B cell (primary cell): Measurements from ENCODE around the gene TMEM37. TPM values are rescaled to one million over a fixed set of nuclear protein-coding genes. Genes with fewer than 3 reads are reported as not detected.

Experiments
- ATAC-seq: fragments of 200-7000 bp; cut with Tn5 transposase; one replicate; pipeline ENCODE4 v1.10.0; 2021; ENCODE audit warnings: low read depth, mild to moderate bottlenecking, moderate number of reproducible peaks, moderate library complexity
- CTCF ChIA-PET: fragments of 350-600 bp; sonication (Branson Sonifier 250); formaldehyde crosslinking; loops from one replicate; lab custom pipeline; 2021; ENCODE audit warnings: antibody characterized with exemption, inconsistent platforms; lab: Charles Lee
- POLR2A ChIA-PET: fragments of 350-600 bp; sonication (Branson Sonifier 250); formaldehyde crosslinking; loops from one replicate; lab custom pipeline; 2021; ENCODE audit warnings: antibody characterized with exemption; lab: Charles Lee
- DNase-seq: peaks from one replicate; pipeline ENCODE4 v3.0.0; 2013
- H2AFZ ChIP-seq: 2 replicates; pipeline ENCODE4 v1.6.1; 2012; ENCODE audit warnings: mild to moderate bottlenecking, low read depth, low read length; ENCODE audit not compliant: insufficient read depth, poor library complexity, severe bottlenecking
- H3K27ac ChIP-seq, 2 donors: 1 replicate in 1 of 2; 2 replicates in 1 of 2; pipeline ENCODE4 v1.5.1; 2012 to 2013; ENCODE audit warnings: low read length in 2 of 2, mild to moderate bottlenecking in 2 of 2, moderate library complexity in 1 of 2
- H3K27me3 ChIP-seq, 4 experiments: fragments of 200-600 bp in 1 of 4; sonication (generic) in 1 of 4; replicated peaks in 1 of 4; 1 replicate in 2 of 4; 2 replicates in 2 of 4; pipeline versions ENCODE4 v1.6.1 to v1.7.0; 2013 to 2016; ENCODE audit warnings: low read length in 3 of 4, mild to moderate bottlenecking in 2 of 4, mixed read lengths in 1 of 4, moderate library complexity in 1 of 4; ENCODE audit not compliant: insufficient read depth in 4 of 4, control insufficient read depth in 3 of 4; ENCODE audit errors: control extremely low read depth in 1 of 4
- H3K36me3 ChIP-seq, 2 experiments: replicated peaks in 1 of 2; 1 replicate in 1 of 2; 2 replicates in 1 of 2; pipeline versions ENCODE4 v1.6.1 to v1.7.1; 2013; ENCODE audit warnings: low read length in 1 of 2; ENCODE audit not compliant: insufficient read depth in 2 of 2, control insufficient read depth in 1 of 2; ENCODE audit errors: control extremely low read depth in 1 of 2, extremely low read depth in 1 of 2
- H3K4me1 ChIP-seq, 2 donors: fragments of 200-600 bp in 1 of 2; sonication (generic) in 1 of 2; 1 replicate in 1 of 2; 2 replicates in 1 of 2; pipeline versions ENCODE4 v1.5.1 to v1.6.1; 2013 to 2017; ENCODE audit warnings: low read length in 2 of 2; ENCODE audit not compliant: control insufficient read depth in 2 of 2, insufficient read depth in 2 of 2
- H3K4me2 ChIP-seq: replicated peaks from 2 replicates; pipeline ENCODE3; 2012; ENCODE audit warnings: mild to moderate bottlenecking, low read depth, low read length; ENCODE audit not compliant: poor library complexity, severe bottlenecking
- H3K4me3 ChIP-seq, 5 experiments: fragments of 200-600 bp in 1 of 5; sonication (generic) in 1 of 5; 1 replicate in 3 of 5; 2 replicates in 2 of 5; pipeline versions ENCODE4 v1.5.1 to v1.7.0; 2011 to 2016; ENCODE audit warnings: low read length in 4 of 5, mild to moderate bottlenecking in 4 of 5, low read depth in 2 of 5, control low read depth in 1 of 5, moderate library complexity in 1 of 5; ENCODE audit not compliant: insufficient read depth in 1 of 5; ENCODE audit errors: control extremely low read depth in 1 of 5, extremely low read depth in 1 of 5
- H3K79me2 ChIP-seq: fragments of 200-600 bp; sonication (generic); one replicate; pipeline ENCODE4 v1.6.0; 2016; ENCODE audit warnings: low read length; ENCODE audit not compliant: control insufficient read depth, insufficient read depth
- H3K9ac ChIP-seq: fragments of 200-600 bp; sonication (generic); 2 replicates; pipeline ENCODE4 v1.6.1; 2017; ENCODE audit warnings: mild to moderate bottlenecking, low read length, moderate library complexity
- H3K9me3 ChIP-seq, 3 donors: one replicate each; pipeline versions ENCODE4 v1.6.1 to v1.7.1; 2013; ENCODE audit warnings: low read length in 2 of 3; ENCODE audit not compliant: control insufficient read depth in 2 of 3, insufficient read depth in 1 of 3; ENCODE audit errors: control extremely low read depth in 1 of 3
- H4K20me1 ChIP-seq: 2 replicates; pipeline ENCODE4 v1.6.0; 2012; ENCODE audit warnings: mild to moderate bottlenecking, low read length; ENCODE audit not compliant: insufficient read depth, control insufficient read depth, poor library complexity, severe bottlenecking
- H3K27ac Mint-ChIP-seq: one replicate; pipeline ENCODE4 v1.8.0; 2021; ENCODE audit warnings: mixed read lengths
- H3K27me3 Mint-ChIP-seq: one replicate; pipeline ENCODE4 v1.8.0; 2021; ENCODE audit warnings: mixed read lengths
- H3K4me1 Mint-ChIP-seq: one replicate; pipeline ENCODE4 v1.8.0; 2021; ENCODE audit warnings: mixed read lengths
- H3K4me3 Mint-ChIP-seq: one replicate; pipeline ENCODE4 v1.8.0; 2021; ENCODE audit warnings: mixed read lengths
- H3K9me3 Mint-ChIP-seq: one replicate; pipeline ENCODE4 v1.8.0; 2022; ENCODE audit warnings: mixed read lengths; ENCODE audit not compliant: insufficient read depth
- EZH2 ChIP-seq: IDR thresholded peaks from 2 replicates; pipeline ENCODE4 v1.6.1; 2012; ENCODE audit warnings: borderline replicate concordance, low read depth, mild to moderate bottlenecking, moderate library complexity, low read length; ENCODE audit not compliant: insufficient read depth, poor library complexity, severe bottlenecking
- WGBS: methylation state at CpG from one replicate; pipeline ENCODE4 v1.1.5; 2013; ENCODE audit warnings: missing lambda C conversion rate; ENCODE audit not compliant: insufficient coverage; 5-methylcytosine and 5-hydroxymethylcytosine counted together
- intact Hi-C: fragments of 100-400 bp; cut with micrococcal nuclease; formaldehyde crosslinking; loops from one replicate; pipeline ENCODE4 v1.10.0; 2022
- polyA plus RNA-seq: library from polyadenylated mRNA; depleted of rRNA; stranded (reverse); fragments of >200 nt; gene quantifications from 2 replicates; pipeline ENCODE4 v1.2.3, GENCODE V29; 2012
- total RNA-seq, 2 donors: library from RNA; stranded (reverse); fragments of 120-200 nt in 1 of 2; gene quantifications; 1 replicate in 1 of 2; 2 replicates in 1 of 2; pipeline versions ENCODE4 v1.2.3 to v1.2.4, GENCODE V29; 2013 to 2022
- TF ChIP-seq, protein P1 (sequence below): fragments of 200-600 bp; IDR thresholded peaks from one replicate; pipeline ENCODE4 v1.8.0; 2022; ENCODE audit warnings: antibody characterized with exemption, mild to moderate bottlenecking

TMEM37 gene
- total and polyA plus RNA-seq, 2 donors (not counting 1 experiment from before 2014, with no cell fraction given), result not detected

DNA sequence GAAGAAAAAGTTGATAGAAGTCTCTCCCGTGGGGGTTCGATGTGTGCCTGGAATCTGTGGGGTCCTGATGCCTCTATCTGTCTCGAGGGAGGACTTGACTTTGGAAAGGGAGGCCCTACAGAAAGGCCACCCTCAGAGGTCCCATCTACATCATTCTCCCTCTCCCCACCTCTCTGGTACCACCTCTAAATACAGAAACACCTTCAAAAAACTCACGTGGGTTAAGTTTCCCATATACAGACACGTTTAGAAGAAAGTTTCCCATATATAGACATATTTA lies 5.3 kb upstream of the TMEM37 start:
- Mint-ChIP-seq H3K27me3 (peaks cover 85% of the 10 kb centered on the region), H3K27ac (no peak overlapping the region), H3K4me1 (peaks cover 12% of the 10 kb centered on the region), H3K9me3 (peaks cover 6% of the 10 kb centered on the region), H3K4me3 (no peak overlapping the region)
- no peaks in the 10 kb centered on the region for H3K36me3 ChIP-seq
- H3K9ac ChIP-seq, result no peak overlapping the region
- H3K4me3 ChIP-seq, result no peak overlapping the region
- ChIA-PET CTCF (no interaction called here), POLR2A (no interaction called here)
- WGBS, result 100% methylated on average over 2 of the region's 5 CpGs
- H2AFZ ChIP-seq, result no peak overlapping the region
- ATAC-seq (no peak), DNase-seq (no peak)
- intact Hi-C loops, result no loop called here
- peaks cover 8 to 9% of the 10 kb centered on the region in 2 donors for H3K4me1 ChIP-seq
- no peak overlapping the region for H3K27ac ChIP-seq
- no peaks in the 10 kb centered on the region for H3K79me2 ChIP-seq
- peaks cover 0 to 1% (median 0%) of the 10 kb centered on the region in 3 donors for H3K9me3 ChIP-seq
- no peak overlapping the region for H3K4me2 ChIP-seq
- no peak for TF ChIP-seq EZH2
- TF ChIP-seq, protein P1, sequence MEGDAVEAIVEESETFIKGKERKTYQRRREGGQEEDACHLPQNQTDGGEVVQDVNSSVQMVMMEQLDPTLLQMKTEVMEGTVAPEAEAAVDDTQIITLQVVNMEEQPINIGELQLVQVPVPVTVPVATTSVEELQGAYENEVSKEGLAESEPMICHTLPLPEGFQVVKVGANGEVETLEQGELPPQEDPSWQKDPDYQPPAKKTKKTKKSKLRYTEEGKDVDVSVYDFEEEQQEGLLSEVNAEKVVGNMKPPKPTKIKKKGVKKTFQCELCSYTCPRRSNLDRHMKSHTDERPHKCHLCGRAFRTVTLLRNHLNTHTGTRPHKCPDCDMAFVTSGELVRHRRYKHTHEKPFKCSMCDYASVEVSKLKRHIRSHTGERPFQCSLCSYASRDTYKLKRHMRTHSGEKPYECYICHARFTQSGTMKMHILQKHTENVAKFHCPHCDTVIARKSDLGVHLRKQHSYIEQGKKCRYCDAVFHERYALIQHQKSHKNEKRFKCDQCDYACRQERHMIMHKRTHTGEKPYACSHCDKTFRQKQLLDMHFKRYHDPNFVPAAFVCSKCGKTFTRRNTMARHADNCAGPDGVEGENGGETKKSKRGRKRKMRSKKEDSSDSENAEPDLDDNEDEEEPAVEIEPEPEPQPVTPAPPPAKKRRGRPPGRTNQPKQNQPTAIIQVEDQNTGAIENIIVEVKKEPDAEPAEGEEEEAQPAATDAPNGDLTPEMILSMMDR, result no peak
- H3K27me3 ChIP-seq, result peaks cover 0 to 61% (median 22%) of the 10 kb centered on the region in 4 experiments
- H4K20me1 ChIP-seq, result no peaks in the 10 kb centered on the region

DNA sequence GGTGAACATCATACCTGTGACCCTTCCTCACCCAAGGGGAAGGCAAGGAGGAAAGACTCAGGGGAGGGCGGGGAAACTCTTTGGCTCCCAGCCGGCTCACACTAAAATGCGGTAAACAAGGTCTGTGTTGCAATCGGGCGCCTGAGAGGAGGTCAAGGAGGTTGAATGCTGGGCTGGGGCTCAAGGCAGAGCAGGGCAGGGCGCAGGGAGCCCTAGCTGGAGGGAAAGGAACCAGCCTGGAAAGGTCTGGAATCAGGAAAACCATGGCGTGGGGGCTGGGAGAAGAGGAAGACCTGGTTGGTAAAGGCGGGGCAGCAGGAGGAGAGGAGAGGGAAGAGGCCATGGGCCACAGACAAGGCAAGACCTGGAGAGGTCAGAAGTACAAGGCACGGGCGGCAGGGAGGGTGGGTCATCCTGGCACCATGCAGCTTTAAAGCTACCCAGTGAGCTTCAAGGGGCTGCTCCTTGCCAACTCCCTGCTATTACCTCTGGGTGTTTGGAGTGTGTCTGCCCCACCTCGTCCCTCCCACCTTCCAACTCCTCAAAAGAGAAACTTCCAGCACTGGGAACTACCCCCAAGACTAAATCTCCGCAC lies 4.8 kb upstream of the TMEM37 start:
- peaks cover 2% of the 10 kb centered on the region for H3K9me3 Mint-ChIP-seq
- H3K9ac ChIP-seq, result no peak overlapping the region
- ChIA-PET CTCF (no interaction called here), POLR2A (no interaction called here)
- WGBS, result 77% methylated on average over 7 of the region's 12 CpGs
- H3K27me3 Mint-ChIP-seq, result peaks cover 80% of the 10 kb centered on the region
- H3K27ac ChIP-seq, result no peak overlapping the region
- no peak overlapping the region for H3K4me3 ChIP-seq
- DNase-seq (no peak), ATAC-seq (no peak)
- H3K79me2 ChIP-seq, result no peaks in the 10 kb centered on the region
- intact Hi-C loops, result no loop called here
- H3K36me3 ChIP-seq, result no peaks in the 10 kb centered on the region
- H3K9me3 ChIP-seq, result peaks cover 0 to under 1% (median 0%) of the 10 kb centered on the region in 3 donors
- peaks cover 10 to 12% of the 10 kb centered on the region in 2 donors for H3K4me1 ChIP-seq
- peaks cover 12% of the 10 kb centered on the region for H3K4me1 Mint-ChIP-seq
- H2AFZ ChIP-seq, result no peak overlapping the region
- H3K4me2 ChIP-seq, result no peak overlapping the region
- no peaks in the 10 kb centered on the region for H4K20me1 ChIP-seq
- H3K27me3 ChIP-seq, result peaks cover 0 to 58% (median 20%) of the 10 kb centered on the region in 4 experiments
- H3K27ac Mint-ChIP-seq, result no peak overlapping the region
- no peak for TF ChIP-seq EZH2
- TF ChIP-seq, protein P1, result no peak
- H3K4me3 Mint-ChIP-seq, result no peak overlapping the region
